ENCODE data around the gene TUT7. TPM values are rescaled to one million over a fixed set of nuclear protein-coding genes. Genes with fewer than 3 reads are reported as not detected.

Gene TUT7
- total and polyA plus RNA-seq, 10 of the 15 experiments (the other 5 are each of a cell fraction or from before 2014, with no cell fraction given), result 10.0 to 49.8 (median 30.4) TPM

DNA sequence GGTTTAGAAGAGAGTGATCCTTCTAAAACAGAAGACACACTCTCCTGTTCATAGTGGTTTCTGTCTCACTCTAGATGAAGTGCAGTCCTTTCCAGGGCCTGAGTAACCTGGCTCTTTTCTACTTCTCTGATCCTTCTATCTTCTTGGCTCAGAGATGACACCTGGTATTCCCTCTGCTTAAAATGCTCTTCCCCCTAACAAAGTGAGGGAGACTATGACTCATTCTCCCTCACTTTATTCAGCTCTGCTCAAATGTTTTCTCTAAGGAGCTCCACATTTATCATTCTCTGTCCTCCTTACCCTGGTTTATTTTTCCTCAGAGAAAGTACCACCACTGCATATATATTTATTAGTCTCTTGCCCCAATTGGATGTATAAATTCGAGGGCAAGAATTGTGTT is 24.6 kb downstream of the TUT7 start:
- TF ChIP-seq, protein P1, sequence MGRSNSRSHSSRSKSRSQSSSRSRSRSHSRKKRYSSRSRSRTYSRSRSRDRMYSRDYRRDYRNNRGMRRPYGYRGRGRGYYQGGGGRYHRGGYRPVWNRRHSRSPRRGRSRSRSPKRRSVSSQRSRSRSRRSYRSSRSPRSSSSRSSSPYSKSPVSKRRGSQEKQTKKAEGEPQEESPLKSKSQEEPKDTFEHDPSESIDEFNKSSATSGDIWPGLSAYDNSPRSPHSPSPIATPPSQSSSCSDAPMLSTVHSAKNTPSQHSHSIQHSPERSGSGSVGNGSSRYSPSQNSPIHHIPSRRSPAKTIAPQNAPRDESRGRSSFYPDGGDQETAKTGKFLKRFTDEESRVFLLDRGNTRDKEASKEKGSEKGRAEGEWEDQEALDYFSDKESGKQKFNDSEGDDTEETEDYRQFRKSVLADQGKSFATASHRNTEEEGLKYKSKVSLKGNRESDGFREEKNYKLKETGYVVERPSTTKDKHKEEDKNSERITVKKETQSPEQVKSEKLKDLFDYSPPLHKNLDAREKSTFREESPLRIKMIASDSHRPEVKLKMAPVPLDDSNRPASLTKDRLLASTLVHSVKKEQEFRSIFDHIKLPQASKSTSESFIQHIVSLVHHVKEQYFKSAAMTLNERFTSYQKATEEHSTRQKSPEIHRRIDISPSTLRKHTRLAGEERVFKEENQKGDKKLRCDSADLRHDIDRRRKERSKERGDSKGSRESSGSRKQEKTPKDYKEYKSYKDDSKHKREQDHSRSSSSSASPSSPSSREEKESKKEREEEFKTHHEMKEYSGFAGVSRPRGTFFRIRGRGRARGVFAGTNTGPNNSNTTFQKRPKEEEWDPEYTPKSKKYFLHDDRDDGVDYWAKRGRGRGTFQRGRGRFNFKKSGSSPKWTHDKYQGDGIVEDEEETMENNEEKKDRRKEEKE (IDR thresholded peaks at IDR 0.05), result no peak
- TF ChIP-seq E2F8 (IDR thresholded peaks at IDR 0.05; ENCODE audit: low read depth, partially characterized antibody) (no peak), MXI1 (IDR thresholded peaks at IDR 0.05; ENCODE audit: low read depth, low read length) (no peak), PKNOX1 (IDR thresholded peaks at IDR 0.05) (no peak), ATF3 (IDR thresholded peaks at IDR 0.05; ENCODE audit: borderline replicate concordance, extremely low read depth, low read depth, low read length) (no peak)
- POLR2A ChIA-PET, result no interaction called here
- intact Hi-C loops (cut with micrococcal nuclease; ENCODE audit: unreplicated experiment) (no loop called here), in situ Hi-C loops (cut with MboI) (no loop called here)
- SMC1A ChIA-PET (ENCODE audit: uncharacterized antibody, unreplicated experiment), result no interaction called here
- Histone ChIP-seq H4K20me1 (ENCODE audit: control insufficient read depth, insufficient read depth) (no peaks in the 10 kb centered on the region), H3K4me2 (ENCODE audit: control insufficient read depth, insufficient read depth) (no peak overlapping the region), H3K27me3 (replicated peaks in 1 of 2; ENCODE audit: control insufficient read depth in 2 of 2, insufficient read depth in 2 of 2, low read length in 1 of 2) (no peaks in the 10 kb centered on the region), H3K36me3 (ENCODE audit: control insufficient read depth in 2 of 2, insufficient read depth in 2 of 2, low read length in 1 of 2) (peaks cover 4 to 25% of the 10 kb centered on the region in 2 experiments; a peak in 3 of 4 replicates), H3K79me2 (ENCODE audit: control insufficient read depth, insufficient read depth, low read length) (no peaks in the 10 kb centered on the region), H3K4me3 (no peak overlapping the region), H3K4me1 (ENCODE audit: control insufficient read depth, insufficient read depth, low read length) (no peaks in the 10 kb centered on the region), H3K27ac (ENCODE audit: control insufficient read depth, insufficient read depth) (no peak overlapping the region), H3K9me3 (replicated peaks; ENCODE audit: control insufficient read depth, insufficient read depth, low read length) (no peaks in the 10 kb centered on the region), H2AFZ (ENCODE audit: control insufficient read depth, low read depth, low read length) (no peak overlapping the region), H3K9ac (ENCODE audit: control insufficient read depth, insufficient read depth, low read length) (no peak overlapping the region)
- DNase-seq (ENCODE audit: low read depth, low spot score) (no peak), FAIRE-seq (no peak), ATAC-seq (no peak)
- 100% methylated on average over 1 of the region's 1 CpG for WGBS (ENCODE audit: insufficient coverage, insufficient replicate concordance, low lambda C conversion rate, missing lambda C conversion rate)
- no TSS peak for BruUV-seq (replicated peaks)
- RAD21 ChIA-PET (ENCODE audit: unreplicated experiment), result no interaction called here
- CTCF ChIA-PET, result interaction anchor here (1.7 kb wide), 1 partner anchor 11 kb away, joined by 6 read pairs; no protein-coding TSS in a partner anchor
